ENCODE measurements around the gene MT3.
"Not testable (repeated sequence)": the region's sequence is repeated elsewhere in the genome, so short reads cannot be mapped to it uniquely, and the experiment has no call there.

Gene MT3

DNA sequence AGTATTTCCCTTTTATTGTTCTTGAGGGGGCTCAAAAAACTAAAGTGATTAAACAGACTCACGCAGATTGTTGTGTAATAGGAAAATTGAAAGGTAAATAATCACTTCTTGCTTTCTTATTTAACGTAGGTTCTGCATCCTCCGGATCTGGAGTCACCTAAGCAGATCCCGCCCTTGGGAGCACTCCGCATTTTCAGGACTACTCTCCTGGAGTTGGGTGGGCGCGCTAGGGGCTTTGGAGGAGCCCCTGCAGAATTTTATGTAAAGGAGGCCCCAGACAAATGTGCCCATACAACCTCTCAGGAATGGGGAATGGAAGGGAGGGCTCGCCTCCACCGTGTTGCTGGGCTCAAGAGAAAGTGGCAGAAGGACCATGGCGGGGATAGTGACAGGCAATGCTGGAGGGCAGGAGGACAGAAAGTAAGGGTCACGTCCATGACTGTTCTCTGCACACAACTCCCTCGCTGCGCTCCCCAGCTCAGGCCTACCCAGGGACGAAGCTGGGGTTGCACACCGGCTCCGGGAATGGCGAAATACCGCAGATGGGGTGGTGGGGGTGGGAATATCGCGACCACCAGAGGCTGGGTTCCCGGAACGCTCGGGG, 27.4 kb downstream of the MT3 start:
- TF ChIP-seq, protein P1, sequence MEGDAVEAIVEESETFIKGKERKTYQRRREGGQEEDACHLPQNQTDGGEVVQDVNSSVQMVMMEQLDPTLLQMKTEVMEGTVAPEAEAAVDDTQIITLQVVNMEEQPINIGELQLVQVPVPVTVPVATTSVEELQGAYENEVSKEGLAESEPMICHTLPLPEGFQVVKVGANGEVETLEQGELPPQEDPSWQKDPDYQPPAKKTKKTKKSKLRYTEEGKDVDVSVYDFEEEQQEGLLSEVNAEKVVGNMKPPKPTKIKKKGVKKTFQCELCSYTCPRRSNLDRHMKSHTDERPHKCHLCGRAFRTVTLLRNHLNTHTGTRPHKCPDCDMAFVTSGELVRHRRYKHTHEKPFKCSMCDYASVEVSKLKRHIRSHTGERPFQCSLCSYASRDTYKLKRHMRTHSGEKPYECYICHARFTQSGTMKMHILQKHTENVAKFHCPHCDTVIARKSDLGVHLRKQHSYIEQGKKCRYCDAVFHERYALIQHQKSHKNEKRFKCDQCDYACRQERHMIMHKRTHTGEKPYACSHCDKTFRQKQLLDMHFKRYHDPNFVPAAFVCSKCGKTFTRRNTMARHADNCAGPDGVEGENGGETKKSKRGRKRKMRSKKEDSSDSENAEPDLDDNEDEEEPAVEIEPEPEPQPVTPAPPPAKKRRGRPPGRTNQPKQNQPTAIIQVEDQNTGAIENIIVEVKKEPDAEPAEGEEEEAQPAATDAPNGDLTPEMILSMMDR (conservative IDR thresholded peaks at IDR 0.05; ENCODE audit: low read depth, low read length), result no peak
- H3K4me3 ChIP-seq (ENCODE audit: low read length), result peak overlapping the region; percentile 37
- DNase-seq (ENCODE audit: low read depth), result no peak

GRCh38 chr16:56617212-56618085, 28.1 kb downstream of the MT3 start:
- no peak for DNase-seq (ENCODE audit: low read depth)
- TF ChIP-seq, protein P1 (conservative IDR thresholded peaks at IDR 0.05; ENCODE audit: low read depth, low read length), result no peak
- H3K4me3 ChIP-seq (ENCODE audit: low read length), result peak overlapping the region; percentile 37

- TF ChIP-seq, protein P1 (conservative IDR thresholded peaks at IDR 0.05; ENCODE audit: low read depth, low read length), result no peak
- no peak for DNase-seq (ENCODE audit: low read depth)
- H3K4me3 ChIP-seq (ENCODE audit: low read length), result no peak overlapping the region
These were observed 28.8 kb downstream of the MT3 start for GRCh38 chr16:56618138-56618537.

DNA sequence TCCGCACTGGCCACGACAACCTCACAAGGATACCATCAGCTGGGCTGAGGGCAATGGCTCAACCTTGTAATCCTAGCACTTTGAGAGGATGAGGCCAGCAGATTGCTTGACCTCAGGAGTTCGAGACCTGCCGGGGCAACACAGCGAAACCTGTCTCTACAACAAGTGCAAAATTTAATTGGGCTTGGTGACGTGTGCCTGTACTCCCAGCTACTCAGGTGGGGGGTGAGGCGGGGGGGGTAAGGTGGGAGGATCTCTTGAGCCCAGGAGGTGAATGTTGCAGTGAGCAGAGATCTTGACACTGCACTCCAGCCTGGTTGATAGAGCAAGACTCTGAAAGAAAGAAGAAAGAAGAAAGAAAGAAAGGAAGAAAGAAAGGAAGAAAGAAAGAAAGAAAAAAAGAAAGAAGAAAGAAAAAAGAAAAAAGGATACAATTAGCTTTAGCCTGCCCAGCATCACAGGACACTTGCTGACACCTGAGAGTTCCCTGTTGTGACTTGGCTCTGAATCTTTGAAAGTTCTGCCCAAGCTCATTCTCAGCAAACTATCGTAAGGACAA, 31.1 kb downstream of the MT3 start:
- TF ChIP-seq, protein P1 (conservative IDR thresholded peaks at IDR 0.05; ENCODE audit: low read depth, low read length), result no peak
- no peak for DNase-seq (ENCODE audit: low read depth)
- no peak overlapping the region for H3K4me3 ChIP-seq (ENCODE audit: low read length)

GRCh38 chr16:56621665-56622445, 32.5 kb downstream of the MT3 start:
- H3K4me3 ChIP-seq (ENCODE audit: low read length); DNase-seq (ENCODE audit: low read depth): not testable (repeated sequence)

DNA sequence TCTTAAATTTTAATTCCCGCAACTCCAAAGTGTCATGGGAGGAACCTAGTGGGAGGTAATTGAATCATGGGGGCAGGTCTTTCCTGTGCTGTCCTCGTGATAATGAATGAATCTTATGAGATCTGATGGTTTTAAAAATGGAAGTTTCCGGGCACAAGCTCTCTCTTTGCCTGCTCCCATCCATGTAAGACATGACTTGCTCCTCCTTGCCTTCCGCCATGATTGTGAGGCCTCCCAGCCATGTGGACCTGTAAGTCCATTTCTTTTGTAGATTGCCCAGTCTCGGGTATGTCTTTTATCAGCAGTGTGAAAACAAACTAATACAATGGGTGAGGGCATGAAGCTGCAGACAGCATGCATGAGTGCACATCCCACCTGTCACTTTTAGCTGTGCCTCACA, 33.9 kb downstream of the MT3 start:
- DNase-seq (ENCODE audit: low read depth); H3K4me3 ChIP-seq (ENCODE audit: low read length): not testable (repeated sequence)

DNA sequence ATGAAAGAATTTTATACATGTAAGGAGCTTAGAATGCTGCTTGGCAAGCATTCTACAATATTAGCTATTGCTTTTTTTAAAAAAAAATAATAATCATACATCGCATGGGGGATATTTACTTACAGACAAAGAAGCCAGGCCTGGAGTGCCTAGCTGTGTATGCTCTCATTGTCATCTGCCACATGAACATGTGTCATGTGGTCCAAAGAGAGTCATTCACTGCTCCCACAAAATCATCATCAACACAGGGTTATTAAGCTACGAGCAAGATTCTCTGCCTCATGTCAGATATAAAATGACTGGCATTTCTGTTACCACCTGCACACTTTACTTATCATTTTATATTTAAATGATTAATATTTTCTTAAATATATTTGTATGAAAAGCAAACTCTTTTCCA, 34.3 kb downstream of the MT3 start:
- no peak overlapping the region for H3K4me3 ChIP-seq (ENCODE audit: low read length)
- TF ChIP-seq, protein P1 (conservative IDR thresholded peaks at IDR 0.05; ENCODE audit: low read depth, low read length), result no peak
- no peak for DNase-seq (ENCODE audit: low read depth)

Measured in retinal pigment epithelial cell (primary cell).